Upper lobe of right lung (tissue), 1 donor: ENCODE results near the gene LAMA4. TPM values are rescaled to one million over a fixed set of nuclear protein-coding genes. Genes with fewer than 3 reads are reported as not detected.
A peak's percentile ranks its signal among the peaks of the same experiment; 100 is the strongest.

Experiments used
- ATAC-seq: fragments of 200-7000 bp; cut with Tn5 transposase; one replicate; pipeline ENCODE4 v1.9.1; 2020; ENCODE audit warnings: mild to moderate bottlenecking, moderate library complexity
- DNase-seq: peaks from one replicate; pipeline ENCODE4 v3.0.0-alpha.2; 2020
- H3K27ac ChIP-seq: fragments of 200-600 bp; one replicate; pipeline ENCODE4 v1.8.0; 2022
- H3K27me3 ChIP-seq: fragments of 200-600 bp; one replicate; pipeline ENCODE4 v1.8.0; 2022; ENCODE audit warnings: mild to moderate bottlenecking
- H3K36me3 ChIP-seq: fragments of 200-600 bp; one replicate; pipeline ENCODE4 v1.8.0; 2022
- H3K4me1 ChIP-seq: fragments of 200-600 bp; one replicate; pipeline ENCODE4 v1.8.0; 2022
- H3K4me3 ChIP-seq: fragments of 200-600 bp; one replicate; pipeline ENCODE4 v1.8.0; 2022; ENCODE audit warnings: mild to moderate bottlenecking
- H3K9me3 ChIP-seq: fragments of 200-600 bp; one replicate; pipeline ENCODE4 v1.8.0; 2022
- CTCF ChIP-seq: fragments of 200-600 bp; IDR thresholded peaks from one replicate; pipeline ENCODE4 v1.8.0; 2022; ENCODE audit warnings: antibody characterized with exemption
- intact Hi-C: fragments of 100-400 bp; cut with DNase I; formaldehyde crosslinking; loops from one replicate; pipeline ENCODE4 v1.11.0; 2022
- total RNA-seq: library from RNA; stranded (reverse); fragmentation: NEBNext Ultra II Directional; extraction: Animal tissue kit (Norgen Biotek cat#: 25700); gene quantifications from one replicate; pipeline ENCODE4 v1.2.1, GENCODE V29; 2021
- donor health status: DM: no; HTN: yes; CAD: no; lungs with severe emphysema.

The LAMA4 gene
- total RNA-seq, 1 donor from 2014 or later: 134 TPM

GRCh38 chr6:112253498-112253840, 898 bp downstream of the LAMA4 start:
- Histone ChIP-seq H3K36me3 (no peaks in the 10 kb centered on the region), H3K9me3 (no peaks in the 10 kb centered on the region), H3K4me1 (no peaks in the 10 kb centered on the region), H3K27ac (peak overlapping the region; percentile 87), H3K27me3 (no peaks in the 10 kb centered on the region), H3K4me3 (peak overlapping the region; percentile 63)
- ATAC-seq: peak; percentile 8
- intact Hi-C loops: no loop called here
- no peak for TF ChIP-seq CTCF
- no peak for DNase-seq

- DNase-seq: no peak
- Histone ChIP-seq H3K4me1 (peaks cover 4% of the 10 kb centered on the region), H3K9me3 (no peaks in the 10 kb centered on the region), H3K27ac (peak overlapping the region; percentile 87), H3K36me3 (no peaks in the 10 kb centered on the region), H3K27me3 (no peaks in the 10 kb centered on the region), H3K4me3 (peak overlapping the region; percentile 63)
- no peak for TF ChIP-seq CTCF
- no peak for ATAC-seq
- intact Hi-C loops: no loop called here
These were observed 1.5 kb downstream of the LAMA4 start for GRCh38 chr6:112252571-112253497.

- H3K27me3 ChIP-seq: no peaks in the 10 kb centered on the region
- no peak for DNase-seq
- H3K27ac ChIP-seq: peak overlapping the region; percentile 87
- intact Hi-C loops: no loop called here
- ATAC-seq: peak; percentile 65
- H3K4me1 ChIP-seq: peaks cover 4% of the 10 kb centered on the region
- no peaks in the 10 kb centered on the region for H3K9me3 ChIP-seq
- H3K4me3 ChIP-seq: peak overlapping the region; percentile 63
- H3K36me3 ChIP-seq: no peaks in the 10 kb centered on the region
- TF ChIP-seq CTCF: no peak
These were observed 3.0 kb downstream of the LAMA4 start for GRCh38 chr6:112251171-112251875.

- TF ChIP-seq CTCF: no peak
- DNase-seq (no peak), ATAC-seq (no peak)
- no peaks in the 10 kb centered on the region for H3K9me3 ChIP-seq
- H3K36me3 ChIP-seq: no peaks in the 10 kb centered on the region
- H3K27me3 ChIP-seq: no peaks in the 10 kb centered on the region
- H3K4me3 ChIP-seq: no peak overlapping the region
- H3K27ac ChIP-seq: no peak overlapping the region
- H3K4me1 ChIP-seq: peaks cover 4% of the 10 kb centered on the region
- intact Hi-C loops: no loop called here
These were observed 4.9 kb downstream of the LAMA4 start for GRCh38 chr6:112249489-112249888.

GRCh38 chr6:112247275-112247674, 7.1 kb downstream of the LAMA4 start:
- no peaks in the 10 kb centered on the region for H3K36me3 ChIP-seq
- no peak for DNase-seq
- peaks cover 5% of the 10 kb centered on the region for H3K4me1 ChIP-seq
- no peak for TF ChIP-seq CTCF
- H3K9me3 ChIP-seq: no peaks in the 10 kb centered on the region
- peak overlapping the region; percentile 43 for H3K27ac ChIP-seq
- H3K4me3 ChIP-seq: no peak overlapping the region
- H3K27me3 ChIP-seq: no peaks in the 10 kb centered on the region
- no peak for ATAC-seq
- intact Hi-C loops: no loop called here
